Heart right ventricle (tissue), 16 donors: Measurements from ENCODE around the gene CYFIP1. TPM values are rescaled to one million over a fixed set of nuclear protein-coding genes. Genes with fewer than 3 reads are reported as not detected.
A peak's percentile ranks its signal among the peaks of the same experiment; 100 is the strongest.

ENCODE experiments used
- ATAC-seq, 8 donors: fragments of 200-7000 bp; cut with Tn5 transposase; one replicate each; pipeline ENCODE4 v1.9.1; 2020; ENCODE audit warnings: mild to moderate bottlenecking in 8 of 8, moderate library complexity in 8 of 8, moderate number of reproducible peaks in 1 of 8
- DNase-seq, 2 donors: peaks; one replicate each; pipeline ENCODE4 v3.0.0-alpha.2; 2020
- H3K27ac ChIP-seq, 10 donors: fragments of 200-600 bp; sonication (generic) in 2 of 10; one replicate each; pipeline versions ENCODE4 v1.5.0 to v1.8.0; 2020 to 2022; ENCODE audit warnings: mild to moderate bottlenecking in 3 of 10
- H3K27me3 ChIP-seq, 7 donors: fragments of 200-600 bp; one replicate each; pipeline ENCODE4 v1.8.0; 2021 to 2022; ENCODE audit warnings: mild to moderate bottlenecking in 2 of 7
- H3K36me3 ChIP-seq, 9 donors: fragments of 200-600 bp; sonication (generic) in 1 of 9; one replicate each; pipeline versions ENCODE4 v1.5.0 to v1.8.0; 2020 to 2022; ENCODE audit warnings: mild to moderate bottlenecking in 2 of 9
- H3K4me1 ChIP-seq, 9 donors: fragments of 200-600 bp; sonication (generic) in 1 of 9; one replicate each; pipeline versions ENCODE4 v1.5.0 to v1.8.0; 2020 to 2022; ENCODE audit warnings: mild to moderate bottlenecking in 4 of 9
- H3K4me3 ChIP-seq, 10 donors: fragments of 200-600 bp; sonication (generic) in 2 of 10; one replicate each; pipeline versions ENCODE4 v1.5.0 to v1.8.0; 2020 to 2022; ENCODE audit warnings: mild to moderate bottlenecking in 7 of 10, moderate library complexity in 2 of 10
- H3K9me3 ChIP-seq, 11 donors: fragments of 200-600 bp in 10 of 11; sonication (generic) in 2 of 11; one replicate each; pipeline versions ENCODE4 v1.5.0 to v1.8.0; 2013 to 2022; ENCODE audit warnings: mild to moderate bottlenecking in 2 of 11, control low read depth in 1 of 11, moderate library complexity in 1 of 11
- CTCF ChIP-seq, 9 donors: fragments of 200-600 bp; sonication (generic) in 2 of 9; IDR thresholded peaks; one replicate each; pipeline versions ENCODE4 v1.5.0 to v1.8.0; 2021 to 2022; ENCODE audit warnings: antibody characterized with exemption in 9 of 9, mild to moderate bottlenecking in 5 of 9, moderate library complexity in 1 of 9
- WGBS, 2 donors: extraction: QIAGEN DNeasy Blood & Tissue Kit; methylation state at CpG; one replicate each; pipeline ENCODE4 v1.1.7; 2013; ENCODE audit warnings: inconsistent platforms in 1 of 2; 5-methylcytosine and 5-hydroxymethylcytosine counted together
- intact Hi-C, 10 donors: fragments of 100-400 bp; cut with DNase I; formaldehyde crosslinking; loops; one replicate each; pipeline versions ENCODE4 v1.11.1 to v1.14.2; 2022
- polyA plus RNA-seq, 2 donors: library from polyadenylated mRNA; stranded (reverse); fragments of 200-250 nt; gene quantifications; one replicate each; pipeline ENCODE4 v1.2.3, GENCODE V29; 2013
- total RNA-seq, 10 donors: library from RNA; stranded (reverse); fragmentation: NEBNext Ultra II Directional in 3 of 10; extraction: Animal tissue kit (Norgen Biotek cat#: 25700) in 3 of 10; gene quantifications; one replicate each; pipeline versions ENCODE4 v1.2.1 to v1.2.4, GENCODE V29; 2021 to 2023
- donor health status: Arrhythmogenic right ventricular cardiomyopathy.
- donor health status: ischemic (EF 13 %, LVEDD 7.1; RV severe dilation, severe dysfunction).
- donor health status: healthy with polysubstance abuse.
- donor health status: DM: no; HTN: yes; CAD: no.
- donor health status: DM: no; HTN: no; CAD: no.
- donor health status: ischemic (EF 25% LVEDD 6.9; RV normal size, moderate dysfunction).
- donor health status: ischemic (EF 25% LVEDD 5.7; RV mildly dilated, moderate dysfunction).
- donor health status: healthy.
- donor health status: DM: yes; HTN: yes; CAD: no.
- donor health status: Ischemic cardiomyopathy.
- donor health status: ischemic (EF 35%, LVEDD 5.7; RV mildly dilated, moderate dysfunction).
- donor health status: nonischemic (EF 11% LVEDD 7.7; RV severe dilation, severe dysfunction).
- donor health status: DM: yes; HTN: yes; CAD: no.
- donor health status: PGD.
- donor health status: ischemic (EF 29% LVEDD 5.4; RV normal size, mild dysfunction).
- donor health status: nonischemic (EF 23%, LVEDD 6.1; RV moderate dilation, normal function).

Gene CYFIP1
- total and polyA plus RNA-seq, 12 donors, result 12.4 to 56.6 (median 27.1) TPM

DNA sequence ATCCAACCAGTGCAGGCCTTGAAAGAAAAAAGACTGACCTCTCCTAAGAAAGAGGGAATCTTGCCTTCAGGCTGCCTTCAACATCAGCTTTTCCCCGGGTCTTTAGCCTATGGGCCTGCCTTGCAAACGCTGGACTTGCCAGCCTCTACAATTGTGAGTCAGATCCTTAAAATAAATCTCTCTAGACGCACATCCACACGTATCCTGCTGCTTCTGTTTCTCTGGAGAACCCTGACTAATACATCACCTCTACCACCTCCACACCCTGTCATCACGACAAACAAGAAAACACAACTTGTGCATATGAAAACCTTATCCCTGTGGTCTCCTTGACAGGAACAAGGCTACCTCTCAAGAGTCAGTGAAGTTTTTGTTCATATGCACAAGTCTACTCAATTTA lies 11.8 kb downstream of the CYFIP1 start:
- ATAC-seq (peak in 6 of 8 donors; percentile 36 to 89 (median 60)), DNase-seq (no peak)
- Histone ChIP-seq H3K4me1 (peaks cover 4 to 50% (median 37%) of the 10 kb centered on the region in 9 donors), H3K27me3 (no peaks in the 10 kb centered on the region), H3K36me3 (peaks cover 0 to 10% (median 0%) of the 10 kb centered on the region in 9 donors), H3K4me3 (no peak overlapping the region), H3K9me3 (peaks cover 0 to 19% (median 0%) of the 10 kb centered on the region in 11 donors), H3K27ac (peak overlapping the region in 4 of 10 donors; percentile 32 to 60 (median 44))
- 15 to 25% methylated on average over 5 of the region's 5 CpGs for WGBS, 2 donors
- TF ChIP-seq CTCF (IDR thresholded peaks at IDR 0.05), result no peak
- intact Hi-C loops, result loop anchor here in 1 of 10 donors (10.0 kb wide), 1 partner anchor 54 kb away; no protein-coding TSS in a partner anchor

GRCh38 chr15:22967084-22967770 lies 12.9 kb downstream of the CYFIP1 start:
- intact Hi-C loops, result loop anchor here in 1 of 10 donors (10.0 kb wide), 1 partner anchor 52 kb away; no protein-coding TSS in a partner anchor
- no peak for ATAC-seq
- H3K27ac ChIP-seq, result peak overlapping the region in 1 of 10 donors; percentile 32
- peaks cover 0 to 19% (median 0%) of the 10 kb centered on the region in 11 donors for H3K9me3 ChIP-seq
- H3K27me3 ChIP-seq, result no peaks in the 10 kb centered on the region
- 91 to 93% methylated on average over 15 of the region's 15 CpGs for WGBS, 2 donors
- peaks cover 0 to 10% (median 0%) of the 10 kb centered on the region in 9 donors for H3K36me3 ChIP-seq
- peaks cover 7 to 53% (median 46%) of the 10 kb centered on the region in 9 donors for H3K4me1 ChIP-seq
- TF ChIP-seq CTCF (IDR thresholded peaks at IDR 0.05), result no peak
- DNase-seq, result no peak
- no peak overlapping the region for H3K4me3 ChIP-seq

GRCh38 chr15:22966321-22967083 lies 13.7 kb downstream of the CYFIP1 start:
- TF ChIP-seq CTCF (IDR thresholded peaks at IDR 0.05), result no peak
- Histone ChIP-seq H3K9me3 (peaks cover 0 to 19% (median 0%) of the 10 kb centered on the region in 11 donors), H3K27me3 (no peaks in the 10 kb centered on the region), H3K4me3 (no peak overlapping the region), H3K27ac (no peak overlapping the region), H3K36me3 (peaks cover 0 to 10% (median 0%) of the 10 kb centered on the region in 9 donors), H3K4me1 (peaks cover 8 to 60% (median 54%) of the 10 kb centered on the region in 9 donors)
- DNase-seq (no peak), ATAC-seq (no peak)
- WGBS, 2 donors, result 86% methylated on average over 20 of the region's 20 CpGs
- intact Hi-C loops, result loop anchor here in 1 of 10 donors (10.0 kb wide), 1 partner anchor 52 kb away; no protein-coding TSS in a partner anchor

DNA sequence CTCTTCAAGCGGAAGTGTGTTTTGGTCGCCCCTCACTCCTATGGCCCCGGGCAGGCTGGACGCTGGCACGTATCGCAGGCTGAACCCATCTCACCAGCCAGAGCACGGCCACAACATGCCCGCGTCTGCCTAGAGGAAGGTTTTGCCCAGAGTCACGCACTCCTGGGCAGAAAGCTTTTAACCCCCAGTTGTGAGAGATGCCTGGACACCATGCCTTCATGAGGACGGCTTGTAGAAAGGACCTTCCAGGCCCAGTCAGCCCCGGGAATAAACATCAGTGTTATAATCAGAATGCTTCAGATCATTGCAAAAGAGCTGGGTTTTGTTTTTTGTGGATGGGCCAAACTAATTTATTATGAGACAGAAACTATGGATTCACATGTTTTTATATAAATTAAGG lies 16.5 kb downstream of the CYFIP1 start:
- TF ChIP-seq CTCF (IDR thresholded peaks at IDR 0.05), result no peak
- DNase-seq (no peak), ATAC-seq (no peak)
- peaks cover 23 to 82% (median 72%) of the 10 kb centered on the region in 9 donors for H3K4me1 ChIP-seq
- intact Hi-C loops, result loop anchor here in 1 of 10 donors (10.0 kb wide), 1 partner anchor 49 kb away; no protein-coding TSS in a partner anchor
- H3K9me3 ChIP-seq, result no peaks in the 10 kb centered on the region
- H3K4me3 ChIP-seq, result no peak overlapping the region
- H3K27me3 ChIP-seq, result no peaks in the 10 kb centered on the region
- WGBS, 2 donors, result 58 to 69% methylated on average over 12 of the region's 12 CpGs
- peaks cover 0 to 4% (median 0%) of the 10 kb centered on the region in 9 donors for H3K36me3 ChIP-seq
- peak overlapping the region in 9 of 10 donors; percentile 53 to 84 (median 62) for H3K27ac ChIP-seq
